LNCAP (cell line): ENCODE data around the gene USP12.

Source experiments
- TF ChIP-seq, protein P1 (sequence below): fragments of 450-650 bp; IDR thresholded peaks from 2 replicates; pipeline ENCODE4 v1.5.1; 2017; ENCODE audit warnings: mild to moderate bottlenecking

USP12 gene

DNA sequence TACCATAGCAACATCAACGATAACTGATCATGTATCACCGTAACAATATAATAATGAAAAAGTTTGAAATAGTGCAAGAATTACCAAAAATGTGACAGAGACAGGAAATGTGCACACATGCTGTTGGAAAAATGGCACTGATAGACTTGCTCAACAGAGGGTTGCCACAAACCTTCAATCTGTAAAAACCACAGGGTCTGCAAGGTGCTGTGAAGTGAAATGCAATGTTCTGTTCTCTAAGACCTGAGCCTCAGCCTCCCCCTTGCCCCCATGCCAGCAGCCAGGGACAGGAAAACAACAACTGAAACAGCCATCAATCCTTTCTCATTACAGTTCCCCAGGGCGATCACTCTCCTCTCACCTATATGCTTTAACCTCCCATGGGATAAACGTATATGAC is 88.4 kb downstream of the USP12 start:
- TF ChIP-seq, protein P1, sequence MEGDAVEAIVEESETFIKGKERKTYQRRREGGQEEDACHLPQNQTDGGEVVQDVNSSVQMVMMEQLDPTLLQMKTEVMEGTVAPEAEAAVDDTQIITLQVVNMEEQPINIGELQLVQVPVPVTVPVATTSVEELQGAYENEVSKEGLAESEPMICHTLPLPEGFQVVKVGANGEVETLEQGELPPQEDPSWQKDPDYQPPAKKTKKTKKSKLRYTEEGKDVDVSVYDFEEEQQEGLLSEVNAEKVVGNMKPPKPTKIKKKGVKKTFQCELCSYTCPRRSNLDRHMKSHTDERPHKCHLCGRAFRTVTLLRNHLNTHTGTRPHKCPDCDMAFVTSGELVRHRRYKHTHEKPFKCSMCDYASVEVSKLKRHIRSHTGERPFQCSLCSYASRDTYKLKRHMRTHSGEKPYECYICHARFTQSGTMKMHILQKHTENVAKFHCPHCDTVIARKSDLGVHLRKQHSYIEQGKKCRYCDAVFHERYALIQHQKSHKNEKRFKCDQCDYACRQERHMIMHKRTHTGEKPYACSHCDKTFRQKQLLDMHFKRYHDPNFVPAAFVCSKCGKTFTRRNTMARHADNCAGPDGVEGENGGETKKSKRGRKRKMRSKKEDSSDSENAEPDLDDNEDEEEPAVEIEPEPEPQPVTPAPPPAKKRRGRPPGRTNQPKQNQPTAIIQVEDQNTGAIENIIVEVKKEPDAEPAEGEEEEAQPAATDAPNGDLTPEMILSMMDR: no peak

- TF ChIP-seq, protein P1: no peak
Observed at GRCh38 chr13:27081893-27082679, 89.5 kb downstream of the USP12 start.

DNA sequence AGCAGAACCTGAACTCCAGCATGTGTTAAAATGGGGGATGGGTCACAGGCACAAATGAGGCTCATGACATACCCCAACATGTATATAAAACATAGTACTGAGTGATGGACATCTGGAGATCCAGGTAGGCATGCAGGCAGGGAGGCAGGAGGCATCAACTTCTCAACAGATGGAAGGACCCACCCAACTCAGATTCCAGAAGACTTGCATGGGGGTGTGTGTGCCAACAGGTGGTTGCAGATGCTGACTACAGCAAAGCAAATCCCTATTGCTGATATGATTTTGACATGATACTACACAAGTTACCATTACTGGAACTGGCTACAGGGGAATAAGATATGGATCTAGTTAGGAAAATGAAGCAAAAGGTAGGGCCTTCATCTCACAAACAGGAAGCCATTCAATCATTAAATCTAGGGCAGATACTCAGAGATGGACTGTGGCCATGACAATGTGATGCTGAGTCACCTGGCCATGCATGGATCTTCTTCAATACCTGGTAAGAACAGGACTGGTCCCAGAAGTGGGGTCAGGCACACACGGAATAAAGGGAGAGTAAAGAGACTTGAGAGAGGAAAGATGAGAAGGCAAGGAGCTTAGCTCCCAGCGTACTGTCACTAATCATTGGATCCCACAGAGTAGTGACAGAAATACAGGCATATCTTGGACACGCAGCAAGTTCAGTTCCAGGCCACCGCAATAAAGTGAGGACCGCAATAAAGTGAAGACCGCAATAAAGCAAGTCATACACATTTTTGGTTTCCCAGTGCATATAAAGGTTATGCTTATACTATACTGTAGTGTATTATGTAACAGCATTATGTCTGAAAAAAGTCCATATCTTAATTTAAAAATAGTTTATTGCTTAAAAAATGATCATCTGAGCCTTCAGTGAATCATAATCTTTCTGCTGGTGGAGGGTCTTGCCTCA is 91.3 kb downstream of the USP12 start:
- TF ChIP-seq, protein P1: no peak

GRCh38 chr13:27079421-27079958 is 92.1 kb downstream of the USP12 start:
- TF ChIP-seq, protein P1: no peak

DNA sequence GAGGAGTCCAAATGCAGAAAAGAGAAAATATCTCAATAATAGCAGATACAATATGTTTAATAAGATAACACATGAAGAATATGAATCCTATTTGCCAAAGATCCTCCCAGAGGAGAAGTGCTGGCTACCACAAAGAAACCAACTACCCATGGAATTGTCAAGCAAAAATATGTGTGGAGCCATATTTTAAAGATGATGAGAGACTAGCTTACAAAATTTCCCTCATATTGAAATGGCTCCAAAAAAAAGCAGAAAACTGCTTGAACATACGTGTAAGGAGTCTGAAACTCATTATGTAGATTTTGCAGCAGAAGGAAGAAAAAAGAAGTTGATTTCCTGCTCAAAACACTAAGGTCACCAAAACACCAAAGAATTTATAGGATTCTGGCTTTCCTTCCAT is 94.2 kb downstream of the USP12 start:
- TF ChIP-seq, protein P1: no peak

DNA sequence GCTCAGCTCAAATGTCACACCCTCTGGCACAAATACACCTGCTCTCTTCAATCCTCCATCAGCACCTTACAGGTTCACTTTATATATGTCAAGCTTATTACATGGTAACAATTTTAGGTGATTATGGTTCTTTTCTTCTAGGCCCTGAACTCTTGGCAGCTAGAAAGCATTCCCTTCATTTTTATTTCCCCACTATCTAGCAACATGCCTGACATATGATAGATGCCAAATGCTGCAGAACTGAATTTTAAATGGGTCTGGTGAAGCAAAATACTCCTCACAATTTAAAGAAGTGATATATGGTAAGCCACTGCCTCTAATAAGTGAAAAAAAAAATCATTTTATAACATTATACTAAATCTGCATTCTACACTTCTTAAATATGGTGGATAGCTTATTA is 95.2 kb downstream of the USP12 start:
- TF ChIP-seq, protein P1: no peak

DNA sequence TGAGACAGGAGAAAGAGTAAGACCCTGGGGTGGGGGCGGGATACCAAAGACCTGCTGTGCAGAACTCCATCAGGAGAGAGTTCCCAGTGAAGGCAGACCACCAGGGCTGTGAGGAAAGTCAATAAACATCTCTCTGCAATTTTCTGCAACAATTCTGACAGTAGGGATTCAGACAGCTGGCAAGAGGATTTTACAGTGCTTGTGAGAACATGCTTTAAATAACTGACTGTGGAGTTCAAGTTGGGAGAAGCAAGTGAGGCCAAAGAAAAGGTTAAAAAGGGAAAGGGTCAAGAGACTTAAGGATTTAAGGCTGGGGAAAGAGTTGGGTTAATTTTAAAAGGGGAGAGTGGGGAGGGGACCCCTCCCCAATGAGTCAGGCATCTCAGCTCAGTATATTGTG is 98.4 kb downstream of the USP12 start:
- TF ChIP-seq, protein P1: no peak
